ENCODE measurements around the gene L3MBTL4.

DNA sequence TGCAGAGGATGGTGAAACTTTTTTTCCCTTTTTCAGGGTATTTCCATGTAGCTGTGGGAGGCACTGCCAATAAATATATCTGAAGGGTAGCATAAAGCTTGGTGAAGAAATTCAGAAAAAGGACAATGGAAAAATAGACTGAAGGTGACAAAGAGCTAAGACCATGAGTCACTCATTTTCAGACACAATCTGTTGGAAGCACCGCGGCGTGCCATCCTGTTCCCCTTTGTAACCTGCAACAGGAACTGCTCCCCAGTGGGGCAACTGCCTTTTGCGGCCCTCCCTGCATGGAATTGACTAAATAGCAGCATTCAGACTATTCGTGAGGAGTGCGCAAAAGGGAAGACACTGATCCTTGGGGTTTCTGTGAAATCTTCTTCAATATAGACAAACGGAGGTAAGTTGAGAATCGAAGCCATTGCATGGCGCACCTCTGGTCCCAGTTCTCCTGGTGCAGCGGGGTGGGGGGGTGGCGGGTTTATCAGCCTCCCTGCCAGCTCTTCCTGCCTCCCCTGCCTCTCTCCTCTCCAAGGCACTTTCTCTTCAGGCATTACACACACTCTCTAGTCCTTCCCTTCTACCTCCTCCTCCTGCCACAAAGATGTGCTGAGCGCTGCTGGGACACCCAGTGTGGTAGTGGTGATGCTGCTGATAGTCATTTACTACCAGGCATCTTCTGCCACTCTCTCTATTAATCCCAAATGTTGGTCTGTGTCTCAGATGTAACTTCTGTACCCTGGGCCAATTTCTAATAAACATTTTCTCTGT lies 393.2 kb downstream of the L3MBTL4 start:
- TF ChIP-seq CTCF (IDR thresholded peaks at IDR 0.05), result no peak
- no peak for TF ChIP-seq EZH2 (IDR thresholded peaks at IDR 0.05)
- no peak for TF ChIP-seq EZH2phosphoT487 (IDR thresholded peaks at IDR 0.05)

All from neural progenitor cell (in vitro differentiated cells).